H1 (cell line): ENCODE measurements around the gene CORT. TPM values are rescaled to one million over a fixed set of nuclear protein-coding genes. Genes with fewer than 3 reads are reported as not detected.

Source experiments
- CTCF ChIA-PET: fragments of 300-600 bp; sonication (Branson Sonifier 250); formaldehyde crosslinking; loops from one replicate; lab custom pipeline; 2021; ENCODE audit not compliant: partially characterized antibody; lab: Charles Lee
- POLR2A ChIA-PET: fragments of 300-600 bp; sonication (Branson Sonifier 250); formaldehyde crosslinking; loops from one replicate; lab custom pipeline; 2021; ENCODE audit warnings: inconsistent platforms; ENCODE audit not compliant: partially characterized antibody; lab: Charles Lee
- DNase-seq, 2 experiments: peaks; one replicate each; pipeline versions ENCODE4 v3.0.0 to v3.0.0-alpha.2; 2010 to 2022; ENCODE audit warnings: low spot score in 2 of 2, low read depth in 1 of 2, mixed read lengths in 1 of 2
- FAIRE-seq: peaks from 2 replicates; lab custom pipeline; 2011; peaks lifted over from hg19 to GRCh38; lab: Jason Lieb, UNC
- H2AFZ ChIP-seq: 2 replicates; pipeline ENCODE4 v1.8.1; 2012; ENCODE audit warnings: low read length, inconsistent platforms
- H2AK5ac ChIP-seq: 2 replicates; pipeline ENCODE4 v1.6.1; 2013; ENCODE audit warnings: low read depth, low read length
- H2BK120ac ChIP-seq: replicated peaks from 2 replicates; pipeline ENCODE3; 2013; ENCODE audit warnings: low read depth, low read length, inconsistent platforms
- H2BK12ac ChIP-seq: 2 replicates; pipeline ENCODE4 v1.6.1; 2013; ENCODE audit warnings: low read depth, low read length
- H2BK15ac ChIP-seq: 2 replicates; pipeline ENCODE4 v1.6.1; 2013; ENCODE audit warnings: low read length
- H2BK20ac ChIP-seq: 2 replicates; pipeline ENCODE4 v1.6.1; 2013; ENCODE audit warnings: low read length
- H2BK5ac ChIP-seq: 2 replicates; pipeline ENCODE4 v1.6.1; 2013; ENCODE audit warnings: low read depth, low read length
- H3K14ac ChIP-seq: 2 replicates; pipeline ENCODE4 v1.6.1; 2013; ENCODE audit warnings: inconsistent platforms; ENCODE audit not compliant: insufficient read length
- H3K18ac ChIP-seq: 2 replicates; pipeline ENCODE4 v1.6.1; 2013; ENCODE audit warnings: low read length; ENCODE audit errors: extremely low read depth
- H3K23ac ChIP-seq: 2 replicates; pipeline ENCODE4 v1.6.1; 2013; ENCODE audit warnings: inconsistent platforms; ENCODE audit not compliant: insufficient read length
- H3K23me2 ChIP-seq: 2 replicates; pipeline ENCODE4 v1.6.1; 2013; ENCODE audit warnings: low read depth, low read length
- H3K27ac ChIP-seq: 2 replicates; pipeline ENCODE4 v1.6.1; 2011; ENCODE audit warnings: low read depth, low read length, inconsistent platforms
- H3K27me3 ChIP-seq, 4 experiments: replicated peaks in 1 of 4; 1 replicate in 1 of 4; 2 replicates in 3 of 4; pipeline versions ENCODE4 v1.6.1 to v1.8.1; 2011 to 2013; ENCODE audit warnings: low read length in 3 of 4, mild to moderate bottlenecking in 3 of 4, inconsistent platforms in 2 of 4, mixed read lengths in 2 of 4, moderate library complexity in 1 of 4; ENCODE audit not compliant: control insufficient read depth in 3 of 4, insufficient read depth in 3 of 4; ENCODE audit errors: extremely low read depth in 1 of 4
- H3K36me3 ChIP-seq, 4 experiments: 2 replicates each; pipeline versions ENCODE4 v1.6.1 to v1.8.1; 2011 to 2013; ENCODE audit warnings: mild to moderate bottlenecking in 4 of 4, low read length in 3 of 4, moderate library complexity in 2 of 4, control low read depth in 1 of 4, inconsistent platforms in 1 of 4; ENCODE audit not compliant: insufficient read depth in 4 of 4, control insufficient read depth in 2 of 4
- H3K4ac ChIP-seq: replicated peaks from 2 replicates; pipeline ENCODE3; 2013; ENCODE audit warnings: low read length, low read depth, mixed read lengths, inconsistent platforms; ENCODE audit not compliant: insufficient read length
- H3K4me1 ChIP-seq, 4 experiments: replicated peaks in 1 of 4; 1 replicate in 1 of 4; 2 replicates in 3 of 4; pipeline versions ENCODE4 v1.6.1 to v1.8.1; 2011 to 2013; ENCODE audit warnings: low read length in 3 of 4, inconsistent platforms in 2 of 4, mixed read lengths in 1 of 4; ENCODE audit not compliant: insufficient read depth in 4 of 4, control insufficient read depth in 3 of 4
- H3K4me2 ChIP-seq, 2 experiments: 2 replicates each; pipeline versions ENCODE4 v1.6.1 to v1.8.1; 2011 to 2013; ENCODE audit warnings: low read depth in 2 of 2, low read length in 2 of 2, control low read depth in 1 of 2, inconsistent platforms in 1 of 2, mild to moderate bottlenecking in 1 of 2; ENCODE audit not compliant: insufficient read depth in 1 of 2
- H3K4me3 ChIP-seq, 4 experiments: fragments of 200-600, 300-600 bp in 1 of 4; sonication (generic), shearing (Covaris generic), sonication (Bioruptor Twin) in 1 of 4; 2 replicates each; pipeline versions ENCODE4 v1.5.1 to v1.8.1; 2011 to 2016; ENCODE audit warnings: low read length in 4 of 4, low read depth in 3 of 4, control low read depth in 2 of 4, inconsistent platforms in 2 of 4, mild to moderate bottlenecking in 2 of 4, mixed read lengths in 1 of 4, moderate library complexity in 1 of 4; ENCODE audit not compliant: insufficient read depth in 2 of 4; ENCODE audit errors: extremely low read depth in 1 of 4
- H3K56ac ChIP-seq: replicated peaks from 2 replicates; pipeline ENCODE3; 2013; ENCODE audit warnings: low read depth, mild to moderate bottlenecking, mixed read lengths, low read length, inconsistent platforms; ENCODE audit not compliant: insufficient read length
- H3K79me1 ChIP-seq: 2 replicates; pipeline ENCODE4 v1.6.1; 2013; ENCODE audit warnings: low read depth, low read length, control low read depth
- H3K79me2 ChIP-seq, 2 experiments: 2 replicates each; pipeline versions ENCODE4 v1.6.1 to v1.8.1; 2012 to 2013; ENCODE audit warnings: low read length in 2 of 2, mild to moderate bottlenecking in 2 of 2, inconsistent platforms in 1 of 2; ENCODE audit not compliant: insufficient read depth in 2 of 2, control insufficient read depth in 1 of 2
- H3K9ac ChIP-seq, 4 experiments: replicated peaks in 1 of 4; 1 replicate in 1 of 4; 2 replicates in 3 of 4; pipeline versions ENCODE4 v1.6.1 to v1.8.1; 2011 to 2013; ENCODE audit warnings: low read depth in 3 of 4, low read length in 3 of 4, control low read depth in 2 of 4, mild to moderate bottlenecking in 2 of 4, moderate library complexity in 2 of 4, inconsistent platforms in 1 of 4; ENCODE audit errors: extremely low read depth in 1 of 4
- H3K9me3 ChIP-seq, 2 experiments: 2 replicates each; pipeline versions ENCODE4 v1.6.1 to v1.8.1; 2012 to 2013; ENCODE audit warnings: mild to moderate bottlenecking in 2 of 2, moderate library complexity in 2 of 2, control low read depth in 1 of 2, inconsistent platforms in 1 of 2, low read depth in 1 of 2, low read length in 1 of 2, mixed read lengths in 1 of 2; ENCODE audit not compliant: insufficient read depth in 2 of 2
- H4K20me1 ChIP-seq, 2 experiments: replicated peaks in 1 of 2; 2 replicates each; pipeline versions ENCODE3 to v1.8.1; 2011 to 2013; ENCODE audit warnings: inconsistent platforms in 2 of 2, low read length in 2 of 2, mild to moderate bottlenecking in 1 of 2; ENCODE audit not compliant: insufficient read depth in 2 of 2, control insufficient read depth in 1 of 2
- H4K5ac ChIP-seq: 2 replicates; pipeline ENCODE4 v1.6.1; 2013; ENCODE audit warnings: low read length, low read depth, mixed read lengths, inconsistent platforms; ENCODE audit not compliant: insufficient read length
- H4K8ac ChIP-seq: 2 replicates; pipeline ENCODE4 v1.8.0; 2013; ENCODE audit warnings: mild to moderate bottlenecking, moderate library complexity, low read length, inconsistent platforms; ENCODE audit not compliant: insufficient read depth; ENCODE audit errors: extremely low read depth
- H4K91ac ChIP-seq: replicated peaks from 2 replicates; pipeline ENCODE3; 2013; ENCODE audit warnings: low read length, mixed read lengths, inconsistent platforms; ENCODE audit not compliant: insufficient read length
- CREB1 ChIP-seq: IDR thresholded peaks from 2 replicates; pipeline ENCODE4 v1.6.1; 2012; ENCODE audit warnings: inconsistent platforms
- HDAC2 ChIP-seq, 2 experiments: fragments of 300-600 bp in 1 of 2; sonication (generic) in 1 of 2; IDR thresholded peaks; 2 replicates each; pipeline ENCODE4 v1.6.1; 2011 to 2012; ENCODE audit warnings: low read depth in 2 of 2, low read length in 2 of 2, mild to moderate bottlenecking in 2 of 2, moderate library complexity in 2 of 2, borderline replicate concordance in 1 of 2, inconsistent platforms in 1 of 2
- JUND ChIP-seq: IDR thresholded peaks from 2 replicates; pipeline ENCODE4 v1.6.1; 2011; ENCODE audit warnings: mild to moderate bottlenecking, improper control_type of control experiment, low read length
- KDM1A ChIP-seq: fragments of 200-600, 300-600 bp; sonication (generic); IDR thresholded peaks from 2 replicates; pipeline ENCODE4 v1.7.1; 2016; ENCODE audit warnings: mild to moderate bottlenecking, low read length, borderline replicate concordance
- SIRT6 ChIP-seq: IDR thresholded peaks from one replicate; pipeline ENCODE4 v1.7.1; 2012; ENCODE audit warnings: low read length, inconsistent platforms
- SP1 ChIP-seq: IDR thresholded peaks from 2 replicates; pipeline ENCODE4 v1.6.1; 2011; ENCODE audit warnings: low read depth, low read length
- WGBS, 2 experiments: shearing (Covaris generic) in 1 of 2; methylation state at CpG; one replicate each; pipeline versions ENCODE4 v1.1.6 to v1.1.7; 2013 to 2015; ENCODE audit warnings: low lambda C conversion rate in 2 of 2, mixed read lengths in 2 of 2, inconsistent platforms in 1 of 2, low coverage in 1 of 2, missing lambda C conversion rate in 1 of 2; ENCODE audit not compliant: insufficient replicate concordance in 2 of 2, insufficient coverage in 1 of 2, insufficient read length in 1 of 2; ENCODE audit errors: extremely low coverage in 1 of 2, missing lambda C conversion rate in 1 of 2; 5-methylcytosine and 5-hydroxymethylcytosine counted together
- polyA plus RNA-seq, 7 experiments: library from polyadenylated mRNA; depleted of rRNA in 3 of 7; stranded (reverse) in 5 of 7; unstranded in 2 of 7; fragments of >200 nt in 5 of 7; fragments of 200-250 nt in 2 of 7; gene quantifications; 1 replicate in 5 of 7; 2 replicates in 1 of 7; 4 replicates in 1 of 7; pipeline versions ENCODE4 v1.2.1 to v1.2.3, GENCODE V29; 2011 to 2013; ENCODE audit warnings: missing spikeins in 2 of 7, mixed read lengths in 2 of 7
- total RNA-seq: library from RNA; stranded (reverse); fragmentation: NEBNext Ultra II Directional; extraction: Animal tissue kit (Norgen Biotek cat#: 25700); gene quantifications from 2 replicates; pipeline ENCODE4 v1.2.1, GENCODE V29; 2021

The CORT gene
- total and polyA plus RNA-seq, 2 of the 8 experiments (the other 6 are each of a cell fraction or from before 2014, with no cell fraction given), result 0.15 to 0.30 TPM

- Histone ChIP-seq H3K4me2 (no peak overlapping the region), H3K4me3 (no peak overlapping the region)
- FAIRE-seq, result no peak
- TF ChIP-seq HDAC2 (IDR thresholded peaks at IDR 0.05; ENCODE audit: borderline replicate concordance in 1 of 2, low read depth in 2 of 2, low read length in 2 of 2) (no peak), CREB1 (no peak), SP1 (no peak), JUND (no peak), KDM1A (no peak), SIRT6 (no peak)
These were observed 15.2 kb upstream of the CORT start for GRCh38 chr1:10434590-10434989.

More at GRCh38 chr1:10434590-10434989, 15.2 kb upstream of the CORT start:
- Histone ChIP-seq H3K79me1 (no peaks in the 10 kb centered on the region; the same call in 1 of the 2 replicates), H2BK120ac (no peak overlapping the region), H3K79me2 (no peaks in the 10 kb centered on the region), H4K5ac (no peak overlapping the region), H2AFZ (no peak overlapping the region), H3K27me3 (no peaks in the 10 kb centered on the region), H2BK12ac (no peak overlapping the region), H3K23me2 (peaks cover 9% of the 10 kb centered on the region), H3K36me3 (no peaks in the 10 kb centered on the region), H3K23ac (no peak overlapping the region), H3K9me3 (no peaks in the 10 kb centered on the region), H2AK5ac (no peak overlapping the region), H3K18ac (no peak overlapping the region), H4K91ac (no peak overlapping the region), H3K27ac (no peak overlapping the region), H3K4me1 (peaks cover 0 to 5% (median under 1%) of the 10 kb centered on the region in 4 experiments; a peak in 4 of 7 replicates), H4K20me1 (no peaks in the 10 kb centered on the region), H3K56ac (no peak overlapping the region), H3K14ac (no peak overlapping the region), H3K9ac (no peak overlapping the region), H2BK20ac (no peak overlapping the region), H2BK15ac (no peak overlapping the region), H3K4ac (no peak overlapping the region), H4K8ac (no peak overlapping the region), H2BK5ac (no peak overlapping the region)
- WGBS, 2 experiments, result 98% methylated on average over 5 of the region's 5 CpGs; no CpG with 5 or more reads in 1 of the 2 experiments
- DNase-seq, result no peak
- ChIA-PET CTCF (interaction anchor here (1.3 to 10.9 kb wide), 3 partner anchors 28 to 73 kb away, joined by 4 to 132 read pairs (median 5); no protein-coding TSS in a partner anchor), POLR2A (interaction anchor here (0.8 to 1.7 kb wide), 5 partner anchors 10 to 37 kb away, joined by 3 to 8 read pairs (median 4); partner anchors contain the start of genes CORT and DFFA)
